ENCODE data around the gene GRXCR2. TPM values are rescaled to one million over a fixed set of nuclear protein-coding genes. Genes with fewer than 3 reads are reported as not detected.
A peak's percentile ranks its signal among the peaks of the same experiment; 100 is the strongest.

GRXCR2 gene
- total RNA-seq, 1 experiment from 2014 or later, result not detected

- no peak for TF ChIP-seq ELF1 (IDR thresholded peaks at IDR 0.05; ENCODE audit: borderline replicate concordance, low read depth)
- peak; percentile 73 for TF ChIP-seq YY1 (IDR thresholded peaks at IDR 0.05; ENCODE audit: extremely low read depth, insufficient replicate concordance, low read depth, low read length)
- peak; percentile 92 for TF ChIP-seq EGR1 (IDR thresholded peaks at IDR 0.05; ENCODE audit: low read depth)
- peak; percentile 94 for TF ChIP-seq CBX3 (IDR thresholded peaks at IDR 0.05; ENCODE audit: low read depth)
These were observed 37.6 kb downstream of the GRXCR2 start, which contains the start of gene PRELID2 (continued) for GRCh38 chr5:145834917-145835847.

- RAD21 ChIA-PET (ENCODE audit: low non-redundant PET in 1 of 2, low total read pairs in 2 of 2, uncharacterized antibody in 2 of 2, unreplicated experiment in 2 of 2), result interaction anchor here in 1 of 2 experiments (1.2 kb wide), 1 partner anchor 14 kb away, joined by 3 read pairs; no protein-coding TSS in a partner anchor
- DNase-seq (ENCODE audit: low read depth, low spot score) (no peak), ATAC-seq (no peak)
- H4K20me1 ChIP-seq (ENCODE audit: insufficient read depth), result no peaks in the 10 kb centered on the region
- H3K79me2 ChIP-seq (ENCODE audit: insufficient read depth, low read length), result peaks cover 35% of the 10 kb centered on the region
- H3K9ac ChIP-seq (ENCODE audit: low read length), result peak overlapping the region; percentile 69
- BruUV-seq (replicated peaks), result TSS peak; percentile 45
- H3K27me3 ChIP-seq (ENCODE audit: insufficient read depth, low read length), result no peaks in the 10 kb centered on the region
- H3K4me3 ChIP-seq (replicated peaks in 1 of 2; ENCODE audit: low read depth in 1 of 2, low read length in 2 of 2), result peak overlapping the region; percentile 75 to 78
- H3K27ac ChIP-seq (ENCODE audit: low read depth, low read length), result peak overlapping the region; percentile 38
- H3K36me3 ChIP-seq (ENCODE audit: control insufficient read depth in 1 of 2, insufficient read depth in 2 of 2, low read length in 2 of 2), result no peaks in the 10 kb centered on the region
- peaks cover 21 to 36% of the 10 kb centered on the region in 2 experiments for H3K4me1 ChIP-seq (ENCODE audit: control insufficient read depth in 1 of 2, insufficient read depth in 2 of 2, low read length in 2 of 2)
- POLR2A ChIA-PET, result interaction anchor here (1.2 kb wide), 2 partner anchors 12 to 13 kb away, joined by 3 to 4 read pairs; no protein-coding TSS in a partner anchor
- H3K9me3 ChIP-seq (ENCODE audit: control insufficient read depth in 1 of 2, insufficient read depth in 1 of 2, low read depth in 1 of 2, low read length in 2 of 2), result no peaks in the 10 kb centered on the region
- intact Hi-C loops (cut with micrococcal nuclease), result loop anchor here (10.0 kb wide), 1 partner anchor 100 kb away; the partner anchor contains the start of gene SH3RF2
- TF ChIP-seq ZFX (IDR thresholded peaks at IDR 0.05), result no peak
- no peak for TF ChIP-seq JUND (IDR thresholded peaks at IDR 0.05)
- no peak for TF ChIP-seq ATF3 (IDR thresholded peaks at IDR 0.05)
- peak overlapping the region; percentile 92 for H3K4me2 ChIP-seq (ENCODE audit: low read length)
- no peaks in the 10 kb centered on the region for H3K9me2 ChIP-seq (ENCODE audit: insufficient read depth)
- CTCF ChIA-PET, result interaction anchor here (0.9 to 1.8 kb wide), 5 partner anchors 9 to 207 kb away, joined by 3 to 4 read pairs (median 3); no protein-coding TSS in a partner anchor
- peak overlapping the region; percentile 42 for H2AFZ ChIP-seq (ENCODE audit: low read depth, low read length, poor library complexity, severe bottlenecking)
These were observed 38.3 kb downstream of the GRXCR2 start for GRCh38 chr5:145834554-145834916.

Measured in HCT116 (cell line).